ENCODE results near the gene PYGL.

The PYGL gene

GRCh38 chr14:50943943-50944646, at the start of gene PYGL:
Gene PYGL, minus strand, starts transcription at chr14:50944483. Its CDS starts 80 bp downstream, at chr14:50944403.
- POLR2A ChIA-PET, result no interaction called here
- CTCF ChIA-PET, result interaction anchor here (0.8 to 1.6 kb wide), 2 partner anchors 11 to 19 kb away, joined by 3 read pairs; no protein-coding TSS in a partner anchor
- TF ChIP-seq CTCF (IDR thresholded peaks at IDR 0.05; ENCODE audit: control extremely low read depth, extremely low read depth, low read depth, missing control alignments), result no peak
- peak; percentile 62 for DNase-seq (ENCODE audit: extremely low spot score)

GRCh38 chr14:50985859-50986331, 41.6 kb upstream of the PYGL start:
- CTCF ChIA-PET, result interaction anchor here (1.8 kb wide), 1 partner anchor 9 kb away, joined by 6 read pairs; no protein-coding TSS in a partner anchor
- TF ChIP-seq CTCF (IDR thresholded peaks at IDR 0.05; ENCODE audit: control extremely low read depth, extremely low read depth, low read depth, missing control alignments), result no peak
- POLR2A ChIA-PET, result no interaction called here
- DNase-seq (ENCODE audit: extremely low spot score), result no peak

GRCh38 chr14:50985124-50985858, 41.0 kb upstream of the PYGL start:
- ChIA-PET CTCF (interaction anchor here (1.8 kb wide), 1 partner anchor 9 kb away, joined by 6 read pairs; no protein-coding TSS in a partner anchor), POLR2A (no interaction called here)
- TF ChIP-seq CTCF (IDR thresholded peaks at IDR 0.05; ENCODE audit: control extremely low read depth, extremely low read depth, low read depth, missing control alignments), result no peak
- no peak for DNase-seq (ENCODE audit: extremely low spot score)

GRCh38 chr14:50984036-50984710, 39.9 kb upstream of the PYGL start:
- no peak for DNase-seq (ENCODE audit: extremely low spot score)
- ChIA-PET POLR2A (interaction anchor here (0.6 kb wide), 1 partner anchor 13 kb away, joined by 3 read pairs; no protein-coding TSS in a partner anchor), CTCF (interaction anchor here (1.8 kb wide), 1 partner anchor 7 kb away, joined by 6 read pairs; no protein-coding TSS in a partner anchor)
- TF ChIP-seq CTCF (IDR thresholded peaks at IDR 0.05; ENCODE audit: control extremely low read depth, extremely low read depth, low read depth, missing control alignments), result no peak

GRCh38 chr14:50979941-50980850, 35.9 kb upstream of the PYGL start:
- DNase-seq (ENCODE audit: extremely low spot score), result no peak
- POLR2A ChIA-PET, result no interaction called here
- TF ChIP-seq CTCF (IDR thresholded peaks at IDR 0.05; ENCODE audit: control extremely low read depth, extremely low read depth, low read depth, missing control alignments), result no peak
- CTCF ChIA-PET, result interaction anchor here (1.8 kb wide), 1 partner anchor 10 kb away, joined by 6 read pairs; no protein-coding TSS in a partner anchor

Measured in GM10248 (cell line).